ENCODE data around the gene PIP5K1A.
"Not testable (repeated sequence)": the region's sequence is repeated elsewhere in the genome, so short reads cannot be mapped to it uniquely, and the experiment has no call there.

PIP5K1A gene, protein sequence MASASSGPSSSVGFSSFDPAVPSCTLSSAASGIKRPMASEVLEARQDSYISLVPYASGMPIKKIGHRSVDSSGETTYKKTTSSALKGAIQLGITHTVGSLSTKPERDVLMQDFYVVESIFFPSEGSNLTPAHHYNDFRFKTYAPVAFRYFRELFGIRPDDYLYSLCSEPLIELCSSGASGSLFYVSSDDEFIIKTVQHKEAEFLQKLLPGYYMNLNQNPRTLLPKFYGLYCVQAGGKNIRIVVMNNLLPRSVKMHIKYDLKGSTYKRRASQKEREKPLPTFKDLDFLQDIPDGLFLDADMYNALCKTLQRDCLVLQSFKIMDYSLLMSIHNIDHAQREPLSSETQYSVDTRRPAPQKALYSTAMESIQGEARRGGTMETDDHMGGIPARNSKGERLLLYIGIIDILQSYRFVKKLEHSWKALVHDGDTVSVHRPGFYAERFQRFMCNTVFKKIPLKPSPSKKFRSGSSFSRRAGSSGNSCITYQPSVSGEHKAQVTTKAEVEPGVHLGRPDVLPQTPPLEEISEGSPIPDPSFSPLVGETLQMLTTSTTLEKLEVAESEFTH

GRCh38 chr1:151198254-151199127, at the start of gene PIP5K1A:
Gene PIP5K1A, plus strand, starts transcription at chr1:151198552. Its CDS starts 445 bp downstream, at chr1:151198997.
- FAIRE-seq = peak; percentile 38

GRCh38 chr1:151156515-151156819, 41.9 kb upstream of the PIP5K1A start, which contains the start of gene TNFAIP8L2:
Gene TNFAIP8L2, plus strand, starts transcription at chr1:151156649. Its CDS starts 2,049 bp downstream, at chr1:151158698.
- FAIRE-seq = no peak

DNA sequence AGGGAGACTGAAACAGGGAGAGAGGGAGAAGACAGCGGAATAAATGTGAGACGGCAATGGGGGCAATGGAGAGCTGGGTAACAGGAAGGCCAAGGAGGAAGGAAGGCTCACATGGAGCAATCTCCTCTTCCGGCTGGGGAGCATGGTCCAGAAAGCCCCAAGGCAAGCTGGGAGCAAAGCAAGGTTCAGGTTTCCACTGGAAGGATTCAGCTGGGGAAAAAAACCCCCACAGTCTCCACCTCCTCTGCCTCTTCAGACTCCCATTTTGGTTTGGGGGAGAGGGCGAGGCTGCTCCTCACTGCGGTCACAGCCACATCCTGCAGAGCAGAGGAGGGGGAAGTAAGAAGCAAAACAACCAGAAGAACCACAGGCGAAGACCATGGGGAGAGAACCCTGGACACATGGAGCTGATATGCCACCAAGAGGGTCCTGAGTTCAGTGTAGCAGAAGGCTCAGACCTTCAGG, 41.3 kb upstream of the PIP5K1A start:
- no peak for FAIRE-seq

DNA sequence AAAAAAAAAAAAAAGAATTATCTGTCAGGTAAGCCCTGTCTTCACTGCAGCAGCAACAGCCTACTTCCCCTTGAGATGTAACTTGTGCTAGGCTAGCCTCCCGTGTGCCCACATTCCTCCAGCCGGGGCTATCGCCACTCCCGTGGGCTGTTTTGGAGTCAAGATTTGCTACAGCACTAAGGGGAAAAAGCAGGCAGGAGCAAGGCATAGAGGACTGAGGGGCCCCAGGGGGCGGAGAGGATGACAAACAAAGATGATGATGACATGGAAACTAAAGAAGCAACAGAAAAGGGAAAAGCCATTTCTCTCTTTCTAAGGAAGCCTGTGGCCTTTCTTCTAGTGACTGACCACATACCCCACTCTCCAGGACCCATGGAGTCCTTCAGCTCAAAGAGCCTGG, 40.0 kb upstream of the PIP5K1A start:
- no peak for FAIRE-seq

- FAIRE-seq = no peak
Measured at GRCh38 chr1:151158751-151159251, 39.6 kb upstream of the PIP5K1A start.

DNA sequence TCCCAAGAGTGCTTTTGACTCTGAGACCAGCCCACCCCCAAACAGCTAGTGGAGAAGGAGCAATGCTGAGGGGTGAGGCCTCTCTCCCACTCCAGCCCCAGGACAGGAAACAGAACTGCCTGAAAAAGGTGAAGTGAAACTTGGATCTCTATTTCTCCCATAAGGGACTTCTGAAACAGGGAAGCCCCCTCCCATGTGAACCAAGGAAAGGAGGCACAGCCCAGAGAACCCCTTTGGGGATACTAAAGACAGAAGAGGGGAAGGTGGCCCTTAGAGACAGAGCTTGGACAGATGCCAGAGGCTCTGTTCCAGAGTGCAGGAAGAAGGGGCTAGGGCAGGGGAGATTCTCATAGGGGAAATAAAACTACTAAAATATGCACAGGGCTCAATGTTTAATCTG, 39.0 kb upstream of the PIP5K1A start:
- FAIRE-seq = no peak

DNA sequence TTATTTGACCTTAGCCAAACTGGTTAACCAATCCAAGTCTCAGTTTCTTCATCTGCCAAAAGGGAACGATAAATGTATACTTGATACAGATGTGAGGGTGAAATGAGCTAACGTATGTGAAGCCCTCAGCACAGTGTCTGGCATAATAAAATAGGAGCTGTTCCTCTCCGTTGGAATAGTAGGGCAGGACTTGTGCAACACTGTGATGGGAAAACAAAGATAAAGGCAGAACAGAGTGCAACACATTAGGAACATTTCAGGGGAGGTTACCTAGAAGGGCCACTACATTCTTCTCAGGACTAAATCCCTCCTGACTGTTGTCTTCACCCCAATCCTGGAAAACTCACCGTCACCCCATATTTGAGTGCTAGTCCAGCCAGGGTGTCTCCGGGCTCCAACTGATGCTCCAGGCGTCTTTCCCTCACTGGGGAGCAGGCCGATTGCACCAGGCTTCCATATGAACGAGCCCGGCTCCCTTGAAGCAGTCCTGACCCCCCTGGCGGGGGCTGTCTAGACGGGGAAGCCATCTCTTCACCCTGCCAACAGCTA, 33.5 kb upstream of the PIP5K1A start:
- FAIRE-seq = no peak

GRCh38 chr1:151165281-151165737, 33.0 kb upstream of the PIP5K1A start:
- FAIRE-seq = no peak

DNA sequence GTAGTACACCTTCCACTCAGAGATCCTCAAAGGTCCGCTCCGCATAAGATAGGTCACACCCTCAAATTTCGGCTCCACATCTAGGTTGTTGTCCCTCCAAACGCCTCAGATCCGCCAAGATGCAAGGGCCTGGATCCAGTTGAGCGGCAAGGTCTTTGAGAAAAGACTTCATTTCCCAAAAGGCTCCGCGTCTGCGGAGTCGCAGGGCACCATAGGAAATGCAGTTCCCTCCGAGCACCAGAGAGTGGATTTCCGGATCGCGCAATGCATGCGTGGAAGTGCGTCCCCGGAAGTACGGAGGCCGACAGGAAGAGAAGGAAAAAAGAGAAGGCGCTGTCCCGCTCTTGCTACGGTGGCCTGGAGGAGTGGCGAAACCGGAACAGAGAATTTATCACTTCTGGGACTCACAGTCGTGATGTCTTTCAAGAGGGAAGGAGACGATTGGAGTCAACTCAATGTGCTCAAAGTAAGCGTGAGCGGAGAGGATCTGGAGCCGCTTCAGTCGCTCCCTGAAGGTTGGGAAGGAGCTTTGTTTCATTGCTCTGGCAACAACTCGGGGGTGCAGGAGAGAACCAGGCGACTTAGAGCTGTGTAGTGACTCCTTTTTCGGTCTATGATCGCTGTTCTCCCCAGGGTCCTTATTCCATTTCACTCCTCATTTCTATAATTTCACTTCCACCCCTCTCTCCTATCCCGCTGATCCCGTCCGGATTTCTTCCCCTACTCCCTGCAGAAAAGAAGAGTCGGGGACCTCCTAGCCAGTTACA, 32.4 kb upstream of the PIP5K1A start, which contains the start of the genes LYSMD1 and SCNM1:
TSS of gene LYSMD1 (minus strand) at position 165 of the 767 bp plus-strand sequence. CDS start 644 bp downstream, outside the sequence.
TSS of gene SCNM1 (plus strand) at position 407 of the 767 bp plus-strand sequence. CDS start at position 416, 9 bp downstream.
- FAIRE-seq = peak; percentile 96

DNA sequence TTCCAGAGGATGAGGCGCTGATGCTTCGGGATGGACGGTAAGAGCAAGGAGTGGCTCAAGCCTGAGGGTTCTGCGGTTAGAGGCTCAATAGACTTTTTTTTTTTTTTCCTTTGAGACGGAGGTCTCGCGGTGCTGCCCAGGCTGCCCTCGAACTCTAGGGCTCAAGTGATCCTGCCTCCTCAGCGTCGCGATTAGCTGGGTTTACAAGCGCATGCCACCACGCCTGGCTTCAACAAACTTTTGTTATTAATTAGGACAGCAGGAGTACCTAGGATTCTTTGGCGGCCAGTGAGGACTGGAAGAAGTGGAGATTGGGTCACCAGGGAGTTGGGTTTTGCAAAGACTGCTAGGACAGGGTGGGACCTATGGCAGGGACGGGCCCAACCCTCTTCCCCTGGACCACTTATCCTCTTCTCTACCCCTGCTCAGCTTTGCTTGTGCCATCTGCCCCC, 31.8 kb upstream of the PIP5K1A start:
- no peak for FAIRE-seq

- FAIRE-seq = no peak
Measured at GRCh38 chr1:151167116-151167515, 31.2 kb upstream of the PIP5K1A start.

DNA sequence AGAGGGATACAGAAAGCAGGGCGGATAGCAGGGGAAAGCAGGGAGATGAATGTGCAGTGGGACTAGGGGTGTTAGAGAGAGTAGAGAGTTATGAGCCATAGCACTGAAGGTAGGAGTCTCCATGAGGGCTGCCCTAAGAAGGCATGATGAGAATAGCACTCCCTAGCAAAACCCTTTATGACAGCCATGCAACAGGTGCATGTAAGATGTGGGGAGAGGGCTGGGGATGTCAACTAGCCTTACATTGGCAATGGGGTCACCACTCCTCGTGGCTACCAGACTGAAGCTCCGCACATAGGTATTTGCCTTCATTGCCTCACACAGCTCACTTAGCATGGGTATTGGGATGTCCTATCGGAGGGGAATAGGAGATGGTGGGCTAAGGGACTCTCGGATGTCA, 27.2 kb upstream of the PIP5K1A start:
- FAIRE-seq = no peak

DNA sequence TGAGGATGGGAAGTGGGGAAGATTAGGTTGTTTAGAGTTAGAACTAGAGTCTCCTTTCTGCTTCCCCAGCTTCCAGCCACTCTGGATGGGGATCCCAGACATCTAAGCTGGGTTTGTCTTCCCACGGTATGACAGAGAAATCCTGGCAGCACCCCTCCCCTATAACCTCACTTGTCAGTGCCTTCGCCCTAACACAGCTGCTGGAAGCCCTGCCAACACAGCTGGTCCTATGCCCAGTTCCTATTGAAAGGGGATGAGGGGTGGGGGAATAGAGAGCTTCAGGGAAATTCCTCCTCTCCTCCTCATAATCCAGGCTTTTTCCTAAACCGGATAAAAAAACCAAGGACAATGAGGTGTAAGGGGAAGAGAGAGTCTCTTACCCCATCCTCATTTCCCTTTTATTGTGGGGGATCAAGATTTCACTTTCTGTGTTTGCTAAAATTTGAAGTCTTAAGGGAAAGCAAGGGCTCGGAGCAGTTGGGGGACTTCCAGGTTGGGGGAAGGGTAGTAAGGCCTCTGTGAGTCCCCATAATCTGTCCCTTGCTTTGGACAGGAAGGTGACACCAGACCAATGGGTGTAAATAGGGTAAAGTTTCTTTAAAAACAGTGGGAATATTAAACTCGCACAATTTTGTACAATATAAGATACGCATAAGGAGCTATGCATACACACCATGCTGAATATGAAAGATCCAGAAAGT, 23.2 kb upstream of the PIP5K1A start:
- no peak for FAIRE-seq

- no peak for FAIRE-seq
Measured at GRCh38 chr1:151175863-151176262, 22.5 kb upstream of the PIP5K1A start, which contains the start of gene TMOD4. Gene TMOD4, minus strand, starts transcription at chr1:151175981. Its CDS starts 1,106 bp downstream, at chr1:151174875.

- no peak for FAIRE-seq
Measured at GRCh38 chr1:151176514-151177045, 21.8 kb upstream of the PIP5K1A start.

DNA sequence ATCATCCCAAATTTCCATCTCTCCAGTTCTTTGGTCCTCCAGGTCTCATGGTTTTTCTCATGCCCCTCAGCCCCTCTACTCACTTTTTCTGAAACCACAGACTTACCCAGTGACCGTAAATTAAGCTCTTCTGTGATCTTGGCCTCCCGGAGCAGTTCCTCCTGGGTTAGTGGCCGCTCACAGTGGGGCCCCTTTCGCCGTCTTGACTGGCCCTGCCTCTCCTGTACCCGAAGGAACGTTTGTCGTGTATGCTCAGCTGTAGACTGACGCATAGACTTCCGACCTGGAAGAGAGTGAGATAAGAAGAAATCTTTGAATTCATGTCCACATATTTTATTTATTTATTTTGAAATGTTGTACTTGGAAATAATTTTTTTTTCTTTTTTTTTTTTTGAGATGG, 14.1 kb upstream of the PIP5K1A start:
- FAIRE-seq = no peak

GRCh38 chr1:151187205-151187604, 11.1 kb upstream of the PIP5K1A start:
- FAIRE-seq = peak; percentile 78

- FAIRE-seq = not testable (repeated sequence)
Measured at GRCh38 chr1:151188667-151189066, 9.7 kb upstream of the PIP5K1A start.

GRCh38 chr1:151189637-151190445, 8.5 kb upstream of the PIP5K1A start, which contains the start of gene VPS72:
Gene VPS72, minus strand, starts transcription at chr1:151190197. Its CDS starts 76 bp downstream, at chr1:151190121.
- no peak for FAIRE-seq

Data from islet of Langerhans (tissue), 1 donor.